GM19455 (cell line): Measurements from ENCODE around the gene SLC3A2.
"Not testable (repeated sequence)": the region's sequence is repeated elsewhere in the genome, so short reads cannot be mapped to it uniquely, and the experiment has no call there.

ENCODE experiments used
- ATAC-seq: cut with Tn5 transposase; IDR thresholded peaks from one replicate; pipeline ENCODE4 v1.9.1; 2021; ENCODE audit not compliant: unreplicated experiment

SLC3A2 gene

GRCh38 chr11:62926680-62927455 lies 46.2 kb downstream of the SLC3A2 start:
- ATAC-seq, result no peak

GRCh38 chr11:62928011-62928410 lies 47.3 kb downstream of the SLC3A2 start:
- no peak for ATAC-seq

GRCh38 chr11:62930157-62930556 lies 49.5 kb downstream of the SLC3A2 start:
- ATAC-seq, result no peak

GRCh38 chr11:62930666-62931065 lies 50.0 kb downstream of the SLC3A2 start:
- no peak for ATAC-seq

GRCh38 chr11:62931499-62932278 lies 51.0 kb downstream of the SLC3A2 start:
- ATAC-seq, result no peak

- ATAC-seq, result no peak
These were observed 52.6 kb downstream of the SLC3A2 start for GRCh38 chr11:62933285-62933684.

- no peak for ATAC-seq
These were observed 53.2 kb downstream of the SLC3A2 start for GRCh38 chr11:62933750-62934495.

- ATAC-seq, result no peak
These were observed 53.7 kb downstream of the SLC3A2 start for GRCh38 chr11:62934496-62934785.

GRCh38 chr11:62937528-62937927 lies 56.8 kb downstream of the SLC3A2 start:
- ATAC-seq, result not testable (repeated sequence)
